Kidney epithelial cell (primary cell): ENCODE results near the gene ZNF516. TPM values are rescaled to one million over a fixed set of nuclear protein-coding genes. Genes with fewer than 3 reads are reported as not detected.

Source experiments
- DNase-seq: peaks from one replicate; pipeline ENCODE4 v3.0.0-alpha.2; 2010; ENCODE audit warnings: low read depth
- H3K27me3 ChIP-seq: 2 replicates; pipeline ENCODE4 v1.6.0; 2011; ENCODE audit warnings: low read length; ENCODE audit not compliant: control insufficient read depth, insufficient read depth
- H3K36me3 ChIP-seq: 2 replicates; pipeline ENCODE4 v1.5.1; 2011; ENCODE audit warnings: low read length; ENCODE audit not compliant: control insufficient read depth, insufficient read depth
- H3K4me3 ChIP-seq: 2 replicates; pipeline ENCODE4 v1.5.1; 2011; ENCODE audit warnings: low read depth, mild to moderate bottlenecking, control low read depth, low read length
- CTCF ChIP-seq: IDR thresholded peaks from 2 replicates; pipeline ENCODE4 v1.5.1; 2011; ENCODE audit warnings: mild to moderate bottlenecking, moderate library complexity, low read length, control low read depth, inconsistent platforms; ENCODE audit not compliant: insufficient read depth, poor library complexity, severe bottlenecking
- total RNA-seq: library from RNA; depleted of rRNA; stranded (reverse); fragments of >200 nt; gene quantifications from 2 replicates; pipeline ENCODE4 v1.2.3, GENCODE V29; 2015

ZNF516 gene
- total RNA-seq, 1 donor from 2014 or later, result 56.1 TPM

- Histone ChIP-seq H3K27me3 (no peaks in the 10 kb centered on the region), H3K4me3 (no peak overlapping the region), H3K36me3 (no peaks in the 10 kb centered on the region)
- no peak for DNase-seq
- no peak for TF ChIP-seq CTCF
Measured at GRCh38 chr18:76420898-76421684, 74.0 kb downstream of the ZNF516 start.

- H3K27me3 ChIP-seq, result no peaks in the 10 kb centered on the region
- TF ChIP-seq CTCF, result no peak
Measured at GRCh38 chr18:76419811-76420210, 75.2 kb downstream of the ZNF516 start.

GRCh38 chr18:76416911-76417310, 78.1 kb downstream of the ZNF516 start:
- DNase-seq, result no peak
- no peak for TF ChIP-seq CTCF
- no peak overlapping the region for H3K4me3 ChIP-seq
- H3K36me3 ChIP-seq, result no peaks in the 10 kb centered on the region
- no peaks in the 10 kb centered on the region for H3K27me3 ChIP-seq

More at GRCh38 chr18:76419811-76420210, 75.2 kb downstream of the ZNF516 start:
- no peak for DNase-seq
- no peaks in the 10 kb centered on the region for H3K36me3 ChIP-seq
- H3K4me3 ChIP-seq, result no peak overlapping the region

DNA sequence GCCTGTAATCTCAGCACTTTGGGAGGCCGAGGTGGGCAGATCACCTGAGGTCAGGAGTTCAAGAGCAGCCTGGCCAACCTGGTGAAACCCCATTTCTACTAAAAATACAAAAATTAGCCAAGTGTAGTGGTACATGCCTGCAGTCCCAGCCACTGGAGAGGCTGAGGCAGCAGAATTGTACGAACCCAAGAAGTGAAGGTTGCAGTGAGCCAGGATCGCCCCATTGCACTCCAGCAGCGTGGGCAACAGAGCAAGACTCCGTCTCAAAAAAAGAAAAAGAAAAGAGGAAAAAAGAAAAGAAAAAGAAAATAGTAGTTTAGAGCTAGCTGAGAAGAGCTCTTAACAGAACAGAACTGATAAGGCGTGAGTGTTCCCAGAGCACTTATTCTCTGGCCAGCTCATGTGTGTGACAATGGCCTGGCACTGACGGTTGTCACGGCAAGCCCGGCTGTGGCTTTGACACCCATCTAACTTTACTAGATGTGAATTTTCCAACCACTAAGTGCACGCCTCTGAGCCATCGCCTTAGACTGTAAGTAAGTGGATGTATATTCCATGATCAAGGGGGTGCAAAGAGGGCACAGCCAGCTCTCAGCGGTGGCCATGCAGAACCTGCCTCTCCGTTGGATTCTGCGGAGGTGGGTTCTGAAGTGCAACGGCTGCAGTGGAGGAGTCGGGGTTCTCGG, 80.0 kb downstream of the ZNF516 start:
- TF ChIP-seq CTCF, result no peak
- no peaks in the 10 kb centered on the region for H3K36me3 ChIP-seq
- DNase-seq, result no peak
- no peak overlapping the region for H3K4me3 ChIP-seq
- H3K27me3 ChIP-seq, result no peaks in the 10 kb centered on the region

DNA sequence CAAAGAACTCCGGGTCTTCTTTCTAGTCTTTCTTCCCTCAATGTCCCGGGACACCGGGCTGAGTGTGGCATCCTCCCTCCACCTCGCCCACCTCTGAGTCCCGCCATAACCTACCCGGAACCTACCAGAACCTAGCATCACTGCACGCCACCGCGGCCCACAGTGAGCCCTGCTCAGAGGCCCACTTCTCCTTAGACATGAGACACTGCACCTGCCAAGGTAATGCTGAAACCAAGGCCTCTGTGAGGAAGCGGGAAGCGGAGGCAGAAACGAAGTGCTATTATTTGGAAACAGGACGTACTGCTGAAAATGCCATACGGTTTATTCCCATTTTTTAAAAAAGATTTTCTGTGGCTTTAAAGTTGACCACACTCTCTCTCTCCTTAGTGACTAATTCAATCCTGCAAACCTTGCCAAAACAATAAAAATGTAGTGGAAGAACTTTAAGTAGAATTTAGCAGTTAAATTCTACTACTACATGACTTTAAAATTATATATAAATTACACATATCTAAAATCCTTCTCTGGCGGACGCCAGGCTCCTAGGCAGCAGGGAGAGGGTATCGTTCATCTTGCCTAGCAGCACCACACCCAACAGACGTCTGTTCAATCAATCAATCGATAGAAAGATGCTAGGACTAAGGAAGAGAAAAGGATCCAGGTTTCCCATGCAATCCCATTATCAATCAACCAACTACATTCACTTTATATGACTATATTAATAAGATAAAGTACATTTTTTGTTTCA, 82.0 kb downstream of the ZNF516 start:
- Histone ChIP-seq H3K27me3 (no peaks in the 10 kb centered on the region), H3K36me3 (no peaks in the 10 kb centered on the region), H3K4me3 (no peak overlapping the region)
- TF ChIP-seq CTCF, result no peak
- no peak for DNase-seq
